HEK293 (cell line): ENCODE data around the gene RDM1.

Experiments
- ATF2 ChIP-seq: fragments of 450-650 bp; formaldehyde crosslinking; IDR thresholded peaks from 2 replicates; pipeline ENCODE4 v1.5.1; 2016; ENCODE audit warnings: missing biosample characterization, missing genetic modification characterization, low read depth
- CTCF ChIP-seq: fragments of 450-650 bp; formaldehyde crosslinking; IDR thresholded peaks from 2 replicates; pipeline ENCODE4 v1.5.1; 2016; ENCODE audit warnings: missing biosample characterization, missing genetic modification characterization
- GLIS1 ChIP-seq: fragments of 450-650 bp; formaldehyde crosslinking; IDR thresholded peaks from 2 replicates; pipeline ENCODE4 v1.5.1; 2016; ENCODE audit warnings: missing biosample characterization, missing genetic modification characterization
- REST ChIP-seq: fragments of 450-650 bp; formaldehyde crosslinking; IDR thresholded peaks from 2 replicates; pipeline ENCODE4 v1.5.1; 2016; ENCODE audit warnings: missing biosample characterization, missing genetic modification characterization
- TCF7L2 ChIP-seq: IDR thresholded peaks from 2 replicates; pipeline ENCODE4 v1.6.1; 2011; ENCODE audit warnings: low read depth, mild to moderate bottlenecking, inconsistent platforms, low read length, moderate library complexity, borderline replicate concordance
- ZBTB1 ChIP-seq: fragments of 450-650 bp; formaldehyde crosslinking; IDR thresholded peaks from 2 replicates; pipeline ENCODE4 v1.5.1; 2016; ENCODE audit warnings: missing biosample characterization, missing genetic modification characterization
- ZNF18 ChIP-seq: fragments of 450-650 bp; formaldehyde crosslinking; IDR thresholded peaks from 2 replicates; pipeline ENCODE4 v1.5.1; 2016; ENCODE audit warnings: missing biosample characterization, missing genetic modification characterization
- ZNF423 ChIP-seq: fragments of 450-650 bp; formaldehyde crosslinking; IDR thresholded peaks from 2 replicates; pipeline ENCODE4 v1.5.1; 2016; ENCODE audit warnings: missing biosample characterization, missing genetic modification characterization
- ZNF561 ChIP-seq: fragments of 450-650 bp; IDR thresholded peaks from 2 replicates; pipeline ENCODE4 v1.5.1; 2018; ENCODE audit warnings: missing biosample characterization, missing genetic modification characterization, borderline replicate concordance
- ZNF658 ChIP-seq: fragments of 450-650 bp; formaldehyde crosslinking; IDR thresholded peaks from 2 replicates; pipeline ENCODE4; 2016; ENCODE audit warnings: missing biosample characterization, missing genetic modification characterization
- ZNF843 ChIP-seq: fragments of 450-650 bp; formaldehyde crosslinking; IDR thresholded peaks from 2 replicates; pipeline ENCODE4 v1.5.1; 2016; ENCODE audit warnings: missing biosample characterization, missing genetic modification characterization

- TF ChIP-seq ZNF561 (tag by site-specific recombination) (no peak), ZNF843 (tag by site-specific recombination) (no peak), ZBTB1 (tag by site-specific recombination) (no peak), CTCF (no peak), ATF2 (tag by site-specific recombination) (no peak), ZNF423 (tag by site-specific recombination) (no peak), TCF7L2 (no peak), ZNF18 (no peak), ZNF658 (tag by site-specific recombination) (no peak), GLIS1 (tag by site-specific recombination) (no peak), REST (tag by site-specific recombination) (no peak)
These were observed 15.2 kb downstream of the RDM1 start for GRCh38 chr17:35915153-35915964.
